ENCODE results near the gene RUNDC1. TPM values are rescaled to one million over a fixed set of nuclear protein-coding genes. Genes with fewer than 3 reads are reported as not detected.

The RUNDC1 gene
- total and polyA plus RNA-seq, 11 donors: 5.5 to 15.9 (median 11.4) TPM

GRCh38 chr17:42950044-42950783, 30.2 kb upstream of the RUNDC1 start:
- Histone ChIP-seq H3K9me3 (no peaks in the 10 kb centered on the region), H3K27ac (no peak overlapping the region), H3K4me3 (no peak overlapping the region), H3K27me3 (no peaks in the 10 kb centered on the region), H3K36me3 (peaks cover 0 to 74% (median 72%) of the 10 kb centered on the region in 9 donors), H3K4me1 (peaks cover 0 to 8% (median 0%) of the 10 kb centered on the region in 12 donors)
- ATAC-seq (no peak), DNase-seq (no peak)
- 90 to 93% (median 92%) methylated on average over 13 of the region's 13 CpGs for WGBS, 4 donors
- intact Hi-C loops (cut with DNase I): no loop called here
- TF ChIP-seq POLR2A (IDR thresholded peaks at IDR 0.05): no peak
- no peak for TF ChIP-seq CTCF (IDR thresholded peaks at IDR 0.05)

GRCh38 chr17:42953669-42954068, 26.7 kb upstream of the RUNDC1 start:
- H3K4me1 ChIP-seq: no peaks in the 10 kb centered on the region
- H3K27me3 ChIP-seq: no peaks in the 10 kb centered on the region
- H3K4me3 ChIP-seq: no peak overlapping the region
- H3K27ac ChIP-seq: no peak overlapping the region
- intact Hi-C loops (cut with DNase I): no loop called here
- TF ChIP-seq POLR2A (IDR thresholded peaks at IDR 0.05) (no peak), CTCF (IDR thresholded peaks at IDR 0.05) (no peak)
- H3K36me3 ChIP-seq: peaks cover 0 to 98% (median 93%) of the 10 kb centered on the region in 9 donors
- WGBS, 4 donors: 92 to 100% (median 96%) methylated on average over 1 of the region's 1 CpG
- no peaks in the 10 kb centered on the region for H3K9me3 ChIP-seq
- peak in 1 of 4 donors; percentile 66 for ATAC-seq
- no peak for DNase-seq

GRCh38 chr17:42964161-42964932, 16.0 kb upstream of the RUNDC1 start, which contains the start of gene AARSD1:
AARSD1 (minus strand) TSS chr17:42964454; CDS start chr17:42964440, 14 bp downstream.
- Histone ChIP-seq H3K27ac (peak within 1 kb of the TSS in 11 of 12 donors; percentile 72 to 92 (median 87)), H3K4me1 (peaks cover 0 to 14% (median 6%) of the 10 kb centered on the region in 12 donors), H3K36me3 (peaks cover 0 to 36% (median 34%) of the 10 kb centered on the region in 9 donors), H3K27me3 (no peaks in the 10 kb centered on the region), H3K9me3 (no peaks in the 10 kb centered on the region), H3K4me3 (peak within 1 kb of the TSS; percentile 40 to 96 (median 77))
- TF ChIP-seq POLR2A (IDR thresholded peaks at IDR 0.05) (peak in 1 of 2 donors; percentile 70), CTCF (IDR thresholded peaks at IDR 0.05) (peak in 1 of 12 donors; percentile 13)
- ATAC-seq (peak; percentile 96 to 99 (median 97)), DNase-seq (peak; percentile 91 to 94 (median 93))
- WGBS, 4 donors: 0 to 5% (median 1%) methylated on average over 32 to 43 of the region's 43 CpGs
- intact Hi-C loops (cut with DNase I): loop anchor here in 1 of 10 donors (1.0 kb wide), 2 partner anchors 16 to 34 kb away; partner anchors contain the start of genes PTGES3L, RPL27 and RUNDC1

- DNase-seq: no peak
- Histone ChIP-seq H3K36me3 (peaks cover 0 to under 1% (median 0%) of the 10 kb centered on the region in 9 donors), H3K27me3 (no peaks in the 10 kb centered on the region), H3K27ac (no peak overlapping the region), H3K4me1 (peaks cover 0 to 14% (median 6%) of the 10 kb centered on the region in 12 donors), H3K9me3 (no peaks in the 10 kb centered on the region), H3K4me3 (no peak overlapping the region)
- 79 to 92% (median 86%) methylated on average over 1 of the region's 1 CpG for WGBS, 4 donors
- intact Hi-C loops (cut with DNase I): no loop called here
- ATAC-seq: no peak
- TF ChIP-seq POLR2A (IDR thresholded peaks at IDR 0.05) (no peak), CTCF (IDR thresholded peaks at IDR 0.05) (no peak)
Measured at GRCh38 chr17:42967925-42968324, 12.4 kb upstream of the RUNDC1 start.

Data from heart left ventricle (tissue), 16 donors.